Measurements from ENCODE around the gene DNAJC22.

The DNAJC22 gene

GRCh38 chr12:49345051-49345824 lies 1.4 kb upstream of the DNAJC22 start:
- no peak for DNase-seq

GRCh38 chr12:49345825-49346658 lies 646 bp upstream of the DNAJC22 start:
- no peak for DNase-seq

DNA sequence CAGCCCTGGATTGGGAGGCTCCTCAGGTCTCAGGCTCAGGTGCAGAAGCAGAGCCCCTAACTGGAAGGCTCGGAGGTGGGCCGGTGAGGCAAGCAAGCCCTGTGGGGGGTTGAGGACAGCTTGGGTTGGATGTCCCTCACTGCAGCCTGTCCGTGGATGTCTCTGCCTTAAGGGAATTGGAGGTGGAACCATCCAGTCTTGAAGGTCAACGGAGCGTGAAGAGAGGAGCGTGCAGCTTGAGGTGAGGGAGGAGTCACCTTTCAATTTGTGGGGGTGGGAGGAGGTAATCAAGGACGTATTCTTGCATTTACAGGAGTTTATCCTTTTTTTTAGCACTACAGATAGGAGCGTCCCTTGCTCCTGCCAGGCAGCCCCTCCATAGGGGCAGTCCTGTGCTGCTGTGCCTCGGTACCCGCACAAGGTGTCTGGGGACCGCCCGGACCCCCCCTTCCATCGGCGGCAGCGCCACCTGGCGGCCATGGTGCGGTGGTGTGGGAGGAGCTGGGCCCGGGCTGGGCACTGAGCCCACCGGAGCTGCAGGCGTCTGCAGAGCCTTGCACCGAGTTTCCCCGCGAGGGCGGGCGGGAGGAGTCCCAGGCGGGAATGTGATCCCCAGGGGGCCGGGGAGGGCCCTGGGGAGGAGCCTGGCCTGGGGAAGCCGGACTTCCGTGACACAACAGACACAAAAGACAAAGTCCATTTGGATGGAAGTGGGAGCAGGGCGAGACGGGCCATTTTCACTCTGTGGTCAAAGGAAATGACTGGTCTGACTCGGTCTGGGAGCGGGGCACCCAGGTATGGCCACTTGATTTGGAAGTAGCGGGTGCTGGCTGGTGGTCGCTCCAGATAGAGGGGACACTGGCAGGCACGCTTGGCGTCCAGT lies 864 bp downstream of the DNAJC22 start:
- peak; percentile 17 for DNase-seq

DNA sequence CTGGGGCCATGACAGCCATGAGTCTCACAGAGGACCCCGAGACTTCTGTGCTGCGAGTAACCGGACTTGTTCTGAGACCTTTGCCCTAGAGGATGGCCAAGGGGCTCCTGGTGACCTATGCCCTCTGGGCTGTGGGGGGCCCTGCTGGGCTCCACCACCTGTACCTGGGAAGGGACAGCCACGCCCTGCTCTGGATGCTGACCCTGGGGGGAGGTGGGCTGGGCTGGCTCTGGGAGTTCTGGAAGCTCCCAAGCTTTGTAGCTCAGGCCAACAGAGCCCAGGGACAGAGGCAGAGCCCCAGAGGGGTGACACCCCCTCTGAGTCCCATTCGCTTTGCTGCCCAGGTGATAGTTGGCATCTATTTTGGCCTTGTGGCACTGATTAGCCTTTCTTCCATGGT lies 2.1 kb downstream of the DNAJC22 start:
- DNase-seq: no peak

- DNase-seq: no peak
Observed at GRCh38 chr12:49349266-49349665, 2.6 kb downstream of the DNAJC22 start.

DNA sequence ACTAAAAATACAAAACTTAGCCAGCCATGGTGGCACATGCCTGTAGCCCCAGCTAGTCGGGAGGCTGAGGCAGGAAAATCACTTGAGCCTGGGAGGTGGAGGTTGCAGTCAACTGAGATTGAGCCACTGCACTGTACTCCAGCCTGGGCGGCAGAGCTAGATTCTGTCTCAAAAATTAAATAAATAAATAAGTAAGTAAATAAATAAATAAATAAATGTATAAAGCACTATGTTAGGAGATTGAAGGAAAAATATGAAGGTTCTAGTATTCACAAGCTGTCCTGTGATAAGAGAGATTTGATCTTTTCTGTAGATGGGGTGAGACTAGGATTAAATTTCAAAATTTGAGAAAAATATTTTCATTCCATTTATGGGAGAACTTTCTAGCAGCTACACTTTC lies 5.7 kb downstream of the DNAJC22 start:
- DNase-seq: no peak

- no peak for DNase-seq
Observed at GRCh38 chr12:49355913-49356312, 9.2 kb downstream of the DNAJC22 start.

DNA sequence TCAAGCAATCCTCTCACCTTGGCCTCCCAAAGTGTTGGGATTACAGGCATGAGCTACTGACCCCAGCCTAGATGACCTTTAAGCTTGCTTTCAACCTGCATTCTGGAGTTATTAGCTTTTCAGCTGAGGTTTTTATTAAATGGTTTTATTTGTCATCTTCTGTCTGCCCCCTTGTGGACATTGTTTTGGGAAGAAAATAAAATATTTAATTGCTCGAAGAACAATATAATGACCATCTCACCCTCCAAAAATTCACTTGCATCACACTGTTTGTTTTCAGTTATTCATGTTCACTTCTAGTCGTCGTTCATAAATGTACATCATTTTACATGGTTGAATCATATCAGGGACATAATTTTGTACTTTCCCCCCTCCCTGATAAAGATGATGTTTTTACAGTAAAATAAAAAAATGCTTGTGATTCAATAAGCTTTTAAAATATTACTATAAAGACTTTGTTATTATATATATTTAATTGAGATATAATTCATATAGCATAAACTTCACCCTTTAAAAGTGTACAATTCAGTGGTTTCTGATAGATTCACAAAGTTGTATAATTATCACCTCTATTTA lies 10.5 kb downstream of the DNAJC22 start:
- DNase-seq: no peak

- peak; percentile 28 for DNase-seq
Observed at GRCh38 chr12:49358483-49359141, 11.9 kb downstream of the DNAJC22 start.

DNA sequence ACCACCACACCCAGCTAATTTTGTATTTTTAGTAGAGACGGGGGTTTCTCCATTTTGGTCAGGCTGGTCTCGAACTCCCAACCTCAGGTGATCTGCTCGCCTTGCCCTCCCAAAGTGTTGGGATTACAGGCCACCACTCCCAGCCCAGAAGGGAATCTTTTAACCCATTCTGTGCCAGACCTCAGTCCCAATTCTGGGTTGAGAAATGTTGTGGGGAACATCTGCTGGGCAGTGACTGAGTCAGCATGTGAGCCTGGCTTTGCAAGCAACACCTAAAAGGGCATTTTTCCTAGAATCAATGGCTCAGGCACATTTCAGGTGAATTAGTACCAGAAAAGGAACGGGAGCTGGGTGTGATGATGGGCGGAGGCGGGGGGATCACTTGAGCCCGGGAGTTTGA lies 13.0 kb downstream of the DNAJC22 start:
- DNase-seq: no peak

DNA sequence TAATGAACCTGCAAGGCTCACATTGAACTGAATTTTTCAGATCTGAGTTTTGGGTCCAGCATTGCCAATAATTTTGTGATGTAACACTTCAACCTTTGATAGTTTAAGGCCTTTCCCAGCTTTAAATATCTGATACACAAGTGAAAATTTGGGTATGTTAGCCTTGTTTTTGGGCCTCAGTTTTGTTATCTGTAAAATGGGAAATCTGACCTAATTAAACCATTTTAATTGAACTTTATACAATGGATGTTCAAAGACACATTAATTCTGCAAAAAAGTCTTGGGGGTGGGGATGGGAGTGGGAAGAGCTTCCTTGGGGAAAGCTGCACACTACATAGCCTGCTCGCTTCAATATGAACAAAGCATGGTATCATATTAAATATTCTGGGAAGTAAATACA lies 15.4 kb downstream of the DNAJC22 start:
- no peak for DNase-seq

- DNase-seq: no peak
Observed at GRCh38 chr12:49364989-49365388, 18.3 kb downstream of the DNAJC22 start.

- no peak for DNase-seq
Observed at GRCh38 chr12:49365542-49365941, 18.9 kb downstream of the DNAJC22 start.

DNA sequence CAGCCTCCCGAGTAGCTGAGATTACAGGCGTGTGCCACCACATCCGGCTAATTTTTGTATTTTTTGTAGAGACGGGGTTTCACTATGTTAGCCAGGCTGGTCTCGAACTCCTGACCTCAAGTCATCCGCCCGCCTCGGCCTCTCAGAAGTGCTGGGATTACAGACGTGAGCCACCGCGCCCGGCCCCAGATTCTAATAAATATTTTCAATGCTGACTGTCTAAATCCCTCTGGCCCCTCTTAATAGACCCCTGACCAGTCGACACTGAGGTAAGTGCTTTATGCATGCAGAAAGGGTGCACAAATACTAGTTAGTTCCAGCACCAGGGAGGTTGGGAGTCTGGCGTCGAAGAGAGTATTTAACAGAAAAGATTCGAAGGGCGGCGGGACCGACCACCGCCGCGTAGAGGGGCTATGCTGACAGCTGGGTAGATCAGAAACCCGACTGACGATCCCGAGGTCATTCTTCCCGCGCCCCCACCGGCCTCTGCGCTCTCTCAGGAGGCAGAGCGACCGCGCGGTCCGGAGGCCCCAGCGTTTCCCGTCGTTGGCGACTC lies 19.5 kb downstream of the DNAJC22 start:
- no peak for DNase-seq

- peak; percentile 93 for DNase-seq
Observed at GRCh38 chr12:49366652-49367380, 20.1 kb downstream of the DNAJC22 start.

GRCh38 chr12:49367381-49368239 lies 20.9 kb downstream of the DNAJC22 start, which contains the start of gene SPATS2:
SPATS2 (plus strand) TSS chr12:49367462; CDS start chr12:49461013, 93,551 bp downstream.
- DNase-seq: no peak

- DNase-seq: no peak
Observed at GRCh38 chr12:49368240-49368600, 21.5 kb downstream of the DNAJC22 start.

DNA sequence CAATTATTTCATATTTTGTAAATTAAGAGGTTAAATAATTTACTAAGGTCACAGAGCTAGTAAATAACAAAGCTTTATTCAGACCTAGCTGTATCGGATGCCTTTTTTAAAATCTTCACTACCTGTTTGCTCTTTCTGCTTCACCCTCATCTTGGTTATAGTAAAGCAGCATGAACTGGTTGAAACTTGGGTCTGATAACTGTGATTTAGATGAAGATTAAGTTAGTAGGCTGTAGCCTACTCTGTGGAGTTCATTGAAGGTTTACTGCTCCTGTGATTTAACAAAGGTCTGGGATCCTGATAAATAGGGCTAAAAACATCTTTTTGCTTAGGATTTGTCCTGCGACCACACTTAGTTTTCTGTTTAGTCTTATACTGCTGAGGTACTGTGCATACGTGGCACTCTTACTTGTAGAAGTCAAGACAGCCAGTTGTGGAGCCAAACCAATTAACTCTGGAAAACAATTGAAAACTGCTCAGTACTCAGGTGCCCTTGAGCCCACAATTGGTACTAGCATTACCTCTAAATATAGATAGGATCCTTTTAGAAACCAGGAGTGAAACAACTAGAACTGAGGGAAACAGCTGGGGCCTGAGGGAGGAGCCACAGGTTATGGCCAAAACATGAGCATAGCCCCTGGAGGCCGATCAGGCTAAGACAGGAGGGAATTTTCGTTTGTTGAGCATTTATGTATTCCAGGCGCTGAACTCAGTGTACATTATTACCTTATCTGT lies 22.9 kb downstream of the DNAJC22 start:
- DNase-seq: no peak

- no peak for DNase-seq
Observed at GRCh38 chr12:49370539-49370938, 23.9 kb downstream of the DNAJC22 start.

Measured in DMS153 (cell line).